ENCODE results near the gene EAF2. TPM values are rescaled to one million over a fixed set of nuclear protein-coding genes. Genes with fewer than 3 reads are reported as not detected.

The EAF2 gene
- 0.37 and 1.8 TPM in 2 replicates for total RNA-seq

GRCh38 chr3:121834671-121835464, at the start of gene EAF2, which contains the start of gene IQCB1:
EAF2 (plus strand) TSS chr3:121835209; CDS start chr3:121835286, 77 bp downstream.
IQCB1 (minus strand) TSS chr3:121835060; CDS start chr3:121828960, 6,100 bp downstream.

GRCh38 chr3:121894301-121894990, 59.4 kb downstream of the EAF2 start, which contains the start of gene SLC15A2:
SLC15A2 (plus strand) TSS chr3:121894401; CDS start chr3:121894477, 76 bp downstream.

Other genes with a start within 250 kb of the EAF2 start
- gene FBXO40, start 241.8 kb upstream of the EAF2 start, total RNA-seq: not detected in 2 replicates
- gene HCLS1, start 174.3 kb upstream of the EAF2 start, total RNA-seq: 1.8 and 2.9 TPM in 2 replicates
- gene GOLGB1, start 85.5 kb upstream of the EAF2 start, total RNA-seq: 29.9 and 38.9 TPM in 2 replicates
- 9.2 and 14.5 TPM in 2 replicates for gene IQCB1, start 149 bp upstream of the EAF2 start, total RNA-seq
- gene SLC15A2, start 59.2 kb downstream of the EAF2 start, total RNA-seq: under 0.01 TPM in 1 of 2 replicates, not detected in the other
- gene ILDR1, start 187.0 kb downstream of the EAF2 start, total RNA-seq: not detected in 2 replicates
- not detected in 2 replicates for gene CD86, start 220.2 kb downstream of the EAF2 start, total RNA-seq

Measured in subcutaneous preadipocyte (primary cell).